Smooth muscle cell (in vitro differentiated cells): ENCODE data around the gene PBOV1. TPM values are rescaled to one million over a fixed set of nuclear protein-coding genes. Genes with fewer than 3 reads are reported as not detected.

Experiments used
- DNase-seq: peaks from one replicate; lab custom pipeline; 2025; ENCODE audit not compliant: unreplicated experiment; lab: John Stamatoyannopoulos, UW
- H2AFZ ChIP-seq: fragments of 200-600 bp; sonication (generic); 2 replicates; pipeline ENCODE4 v1.6.0; 2016; ENCODE audit warnings: antibody characterized with exemption, low read depth, mild to moderate bottlenecking
- H3F3A ChIP-seq: fragments of 200-600 bp; sonication (generic); 2 replicates; pipeline ENCODE4 v1.6.0; 2017; ENCODE audit warnings: antibody characterized with exemption, low read depth
- H3K27ac ChIP-seq: fragments of 200-600 bp; sonication (generic); 2 replicates; pipeline ENCODE4 v1.5.1; 2016; ENCODE audit warnings: low read depth, mild to moderate bottlenecking
- H3K27me3 ChIP-seq: fragments of 200-600 bp; sonication (generic); 2 replicates; pipeline ENCODE4 v1.6.1; 2016; ENCODE audit warnings: low read depth, mild to moderate bottlenecking
- H3K36me3 ChIP-seq: fragments of 200-600 bp; sonication (generic); 2 replicates; pipeline ENCODE4 v1.5.1; 2016; ENCODE audit warnings: low read depth
- H3K4me1 ChIP-seq: fragments of 200-600 bp; sonication (generic); 2 replicates; pipeline ENCODE4 v1.5.1; 2016; ENCODE audit warnings: low read depth
- H3K4me2 ChIP-seq: fragments of 200-600 bp; sonication (generic); 2 replicates; pipeline ENCODE4 v1.6.0; 2016; ENCODE audit warnings: mild to moderate bottlenecking
- H3K4me3 ChIP-seq: fragments of 200-600 bp; sonication (generic); 2 replicates; pipeline ENCODE4 v1.5.1; 2016; ENCODE audit warnings: mild to moderate bottlenecking
- H3K79me2 ChIP-seq: fragments of 200-600 bp; sonication (generic); 2 replicates; pipeline ENCODE4 v1.6.0; 2016; ENCODE audit warnings: low read depth, mild to moderate bottlenecking
- H3K9ac ChIP-seq: fragments of 200-600 bp; sonication (generic); 2 replicates; pipeline ENCODE4 v1.6.0; 2016; ENCODE audit warnings: low read depth
- H3K9me3 ChIP-seq: fragments of 200-600 bp; sonication (generic); replicated peaks from 2 replicates; pipeline ENCODE4 v1.5.1; 2016; ENCODE audit warnings: low read depth
- H4K20me1 ChIP-seq: fragments of 200-600 bp; sonication (generic); 2 replicates; pipeline ENCODE4 v1.6.0; 2016; ENCODE audit warnings: low read depth
- WGBS: methylation state at CpG from one replicate; pipeline ENCODE4 v1.1.7; 2016; ENCODE audit warnings: low lambda C conversion rate; 5-methylcytosine and 5-hydroxymethylcytosine counted together
- polyA plus RNA-seq: library from polyadenylated mRNA; unstranded; fragments of >200 nt; fragmentation: Nextera tagmentation; extraction: Ambion mirVana; gene quantifications from 2 replicates; pipeline ENCODE4 v1.2.1, GENCODE V29; 2016
- total RNA-seq: library from RNA; depleted of rRNA; stranded (reverse); fragments of >200 nt; gene quantifications from 2 replicates; pipeline ENCODE4 v1.2.3, GENCODE V29; 2014
- TF ChIP-seq, protein P1 (sequence below): fragments of 200-600 bp; sonication (generic); IDR thresholded peaks from 2 replicates; pipeline ENCODE4 v1.5.1; 2017; ENCODE audit warnings: borderline replicate concordance, mild to moderate bottlenecking, antibody characterized with exemption; ENCODE audit not compliant: insufficient read depth, poor library complexity, severe bottlenecking

Gene PBOV1
- total and polyA plus RNA-seq, 2 experiments from 2014 or later: not detected

DNA sequence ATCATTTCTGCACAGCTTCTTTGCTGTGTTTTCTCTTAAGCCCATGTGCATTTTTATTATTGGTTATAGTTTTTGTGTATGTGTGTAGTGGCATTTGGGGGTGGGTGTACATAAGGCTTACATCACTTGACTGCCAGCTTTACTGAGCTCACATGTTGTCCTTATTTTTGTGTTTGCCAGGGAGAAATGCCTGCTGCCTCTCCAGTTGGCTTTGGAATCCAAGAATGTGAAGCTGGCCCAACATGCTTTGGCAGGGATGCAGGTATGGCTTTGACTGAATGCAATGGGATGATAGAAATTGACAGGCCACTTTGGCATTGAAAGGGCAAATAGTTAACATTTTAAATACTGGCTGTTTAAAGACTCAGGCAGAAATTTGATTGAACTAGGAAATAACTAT, 11.4 kb downstream of the PBOV1 start:
- H3K4me1 ChIP-seq: no peaks in the 10 kb centered on the region
- no peak overlapping the region for H3K9ac ChIP-seq
- H3K36me3 ChIP-seq: no peaks in the 10 kb centered on the region
- no peaks in the 10 kb centered on the region for H4K20me1 ChIP-seq
- H3K27me3 ChIP-seq: no peaks in the 10 kb centered on the region
- no peaks in the 10 kb centered on the region for H3K9me3 ChIP-seq
- H3K27ac ChIP-seq: no peak overlapping the region
- no peak overlapping the region for H3K4me3 ChIP-seq
- TF ChIP-seq, protein P1, sequence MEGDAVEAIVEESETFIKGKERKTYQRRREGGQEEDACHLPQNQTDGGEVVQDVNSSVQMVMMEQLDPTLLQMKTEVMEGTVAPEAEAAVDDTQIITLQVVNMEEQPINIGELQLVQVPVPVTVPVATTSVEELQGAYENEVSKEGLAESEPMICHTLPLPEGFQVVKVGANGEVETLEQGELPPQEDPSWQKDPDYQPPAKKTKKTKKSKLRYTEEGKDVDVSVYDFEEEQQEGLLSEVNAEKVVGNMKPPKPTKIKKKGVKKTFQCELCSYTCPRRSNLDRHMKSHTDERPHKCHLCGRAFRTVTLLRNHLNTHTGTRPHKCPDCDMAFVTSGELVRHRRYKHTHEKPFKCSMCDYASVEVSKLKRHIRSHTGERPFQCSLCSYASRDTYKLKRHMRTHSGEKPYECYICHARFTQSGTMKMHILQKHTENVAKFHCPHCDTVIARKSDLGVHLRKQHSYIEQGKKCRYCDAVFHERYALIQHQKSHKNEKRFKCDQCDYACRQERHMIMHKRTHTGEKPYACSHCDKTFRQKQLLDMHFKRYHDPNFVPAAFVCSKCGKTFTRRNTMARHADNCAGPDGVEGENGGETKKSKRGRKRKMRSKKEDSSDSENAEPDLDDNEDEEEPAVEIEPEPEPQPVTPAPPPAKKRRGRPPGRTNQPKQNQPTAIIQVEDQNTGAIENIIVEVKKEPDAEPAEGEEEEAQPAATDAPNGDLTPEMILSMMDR: no peak
- no peaks in the 10 kb centered on the region for H3K79me2 ChIP-seq
- H3F3A ChIP-seq: no peaks in the 10 kb centered on the region
- H3K4me2 ChIP-seq: no peak overlapping the region
- DNase-seq: no peak
- no peak overlapping the region for H2AFZ ChIP-seq

DNA sequence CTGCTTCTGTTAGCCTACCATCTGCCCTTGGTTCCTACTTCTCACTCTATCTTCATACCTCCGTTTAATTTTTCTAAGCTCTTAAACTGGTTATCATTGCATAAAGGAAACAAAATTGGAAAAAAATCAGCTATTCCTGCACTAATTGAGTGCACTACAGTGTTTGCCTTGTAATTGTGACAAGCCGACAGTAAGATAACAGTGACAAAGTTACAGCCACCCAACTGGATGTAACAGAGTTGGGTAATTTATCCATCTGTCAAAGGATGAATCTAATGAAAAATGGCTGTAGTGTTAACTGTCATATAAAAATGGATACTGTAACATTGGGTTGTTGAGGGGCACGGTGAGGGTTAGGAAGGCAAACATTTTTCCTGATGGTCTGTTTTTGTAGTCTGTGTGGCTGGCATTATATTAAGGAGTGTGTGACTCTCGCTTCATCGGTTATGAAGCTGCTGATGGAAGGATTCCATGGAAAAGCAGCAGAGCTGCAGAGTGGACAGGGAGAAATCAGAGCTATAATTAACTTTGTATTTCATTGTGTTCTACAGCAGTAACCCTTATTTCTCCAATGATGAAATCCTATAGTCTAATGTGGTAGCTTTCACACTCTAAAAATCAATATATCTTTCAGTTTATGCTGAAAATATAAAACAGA, 12.7 kb downstream of the PBOV1 start:
- Histone ChIP-seq H3K9ac (no peak overlapping the region), H3K27me3 (no peaks in the 10 kb centered on the region), H3K4me1 (no peaks in the 10 kb centered on the region), H3F3A (no peaks in the 10 kb centered on the region), H4K20me1 (no peaks in the 10 kb centered on the region), H3K9me3 (no peaks in the 10 kb centered on the region), H3K4me3 (no peak overlapping the region), H3K27ac (no peak overlapping the region), H3K79me2 (no peaks in the 10 kb centered on the region), H3K36me3 (no peaks in the 10 kb centered on the region), H3K4me2 (no peak overlapping the region), H2AFZ (no peak overlapping the region)
- 79% methylated on average over 5 of the region's 5 CpGs for WGBS
- DNase-seq: no peak
- TF ChIP-seq, protein P1: no peak

DNA sequence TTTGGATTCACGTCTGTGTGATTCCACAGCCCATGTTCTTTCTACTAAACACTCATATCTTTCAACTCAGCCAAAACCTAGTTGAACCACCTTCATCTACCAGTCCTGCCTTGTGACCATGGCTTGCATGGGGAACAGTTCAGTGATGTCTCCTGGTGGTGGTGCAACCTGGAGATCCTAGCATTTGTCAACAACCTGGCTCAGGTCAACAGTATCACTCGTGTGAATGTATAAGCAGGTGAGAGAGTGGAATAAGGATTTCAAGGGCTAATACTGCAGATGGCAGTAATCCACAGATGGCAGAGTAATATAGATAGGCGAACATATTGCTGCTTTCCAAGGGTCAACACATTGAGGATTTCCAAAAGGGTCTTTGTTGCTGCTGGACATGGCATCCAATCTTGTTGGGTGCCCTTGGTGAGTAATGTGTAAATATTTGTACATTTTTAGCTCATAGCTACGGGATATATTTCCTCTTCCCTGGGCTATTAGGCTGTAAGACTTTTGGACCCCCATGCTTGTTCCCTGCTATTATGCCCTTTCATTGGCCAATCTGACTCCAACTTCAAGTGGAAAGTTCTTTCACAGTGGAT, 13.4 kb downstream of the PBOV1 start:
- Histone ChIP-seq H3F3A (no peaks in the 10 kb centered on the region), H2AFZ (no peak overlapping the region), H3K27ac (no peak overlapping the region), H3K36me3 (no peaks in the 10 kb centered on the region), H3K4me1 (no peaks in the 10 kb centered on the region), H3K27me3 (no peaks in the 10 kb centered on the region), H4K20me1 (no peaks in the 10 kb centered on the region), H3K4me2 (no peak overlapping the region), H3K9ac (no peak overlapping the region), H3K4me3 (no peak overlapping the region), H3K9me3 (no peaks in the 10 kb centered on the region), H3K79me2 (no peaks in the 10 kb centered on the region)
- WGBS: 93% methylated on average over 4 of the region's 4 CpGs
- TF ChIP-seq, protein P1: no peak
- DNase-seq: no peak

DNA sequence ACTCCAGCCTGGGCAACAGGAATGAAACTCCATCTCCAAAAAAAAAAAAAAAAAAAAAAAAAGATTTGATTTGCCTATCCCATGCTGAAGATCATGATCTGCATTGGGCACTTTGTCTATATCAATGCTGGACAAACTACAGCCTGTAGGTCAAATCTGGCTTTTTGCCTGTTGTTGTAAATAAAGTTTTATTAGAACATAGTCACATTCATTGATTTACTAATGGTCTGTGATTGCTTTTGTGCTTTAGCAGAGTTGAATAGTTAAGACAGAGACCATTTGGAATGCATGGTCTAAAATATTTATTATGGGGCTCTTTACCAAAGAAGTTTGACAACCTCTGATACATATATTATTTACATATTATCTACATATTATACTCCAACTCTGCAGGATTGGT, 14.0 kb downstream of the PBOV1 start:
- Histone ChIP-seq H3K36me3 (no peaks in the 10 kb centered on the region), H3K4me2 (no peak overlapping the region), H3K27ac (no peak overlapping the region), H3K9ac (no peak overlapping the region), H2AFZ (no peak overlapping the region), H3K4me1 (no peaks in the 10 kb centered on the region), H3F3A (no peaks in the 10 kb centered on the region), H4K20me1 (no peaks in the 10 kb centered on the region), H3K4me3 (no peak overlapping the region), H3K27me3 (no peaks in the 10 kb centered on the region), H3K79me2 (no peaks in the 10 kb centered on the region), H3K9me3 (no peaks in the 10 kb centered on the region)
- DNase-seq: no peak
- TF ChIP-seq, protein P1: no peak
